Subcutaneous adipose tissue (tissue), 4 donors: ENCODE data around the gene TGM6. TPM values are rescaled to one million over a fixed set of nuclear protein-coding genes. Genes with fewer than 3 reads are reported as not detected.

ENCODE experiments used
- CTCF ChIP-seq: fragments of 450-650 bp; IDR thresholded peaks from one replicate; pipeline ENCODE4 v1.5.1; 2016; ENCODE audit warnings: low read depth, mild to moderate bottlenecking, control low read depth, antibody characterized with exemption, moderate library complexity
- total RNA-seq, 4 donors: library from RNA; depleted of rRNA; stranded (reverse); fragments of >200 nt; gene quantifications; one replicate each; pipeline ENCODE4 v1.1.0, GENCODE V29; 2016

TGM6 gene
- not detected for total RNA-seq

- no peak for TF ChIP-seq CTCF
Observed at GRCh38 chr20:2380601-2381000, at the start of gene TGM6. TSS of gene TGM6 (plus strand) at chr20:2380901. CDS start at chr20:2380969, 68 bp downstream.

- no peak for TF ChIP-seq CTCF
Observed at GRCh38 chr20:2331106-2331505, 49.6 kb upstream of the TGM6 start.

GRCh38 chr20:2331901-2332565 is 48.7 kb upstream of the TGM6 start:
- TF ChIP-seq CTCF, result no peak

GRCh38 chr20:2332711-2333110 is 48.0 kb upstream of the TGM6 start:
- no peak for TF ChIP-seq CTCF

- no peak for TF ChIP-seq CTCF
Observed at GRCh38 chr20:2333821-2334220, 46.9 kb upstream of the TGM6 start.

- TF ChIP-seq CTCF, result no peak
Observed at GRCh38 chr20:2335096-2335870, 45.4 kb upstream of the TGM6 start.

GRCh38 chr20:2336471-2336870 is 44.2 kb upstream of the TGM6 start:
- no peak for TF ChIP-seq CTCF
